Measurements from ENCODE around the gene NET1.

NET1 gene

GRCh38 chr10:5365928-5366327 lies 46.4 kb upstream of the NET1 start:
- Histone ChIP-seq H3K36me3 (replicated peaks; ENCODE audit: low read depth, low read length) (no peaks in the 10 kb centered on the region), H3K27me3 (ENCODE audit: low read depth, low read length) (peaks cover 18% of the 10 kb centered on the region), H2AFZ (ENCODE audit: low read depth, low read length) (no peak overlapping the region), H4K20me1 (ENCODE audit: insufficient read depth, low read length) (no peaks in the 10 kb centered on the region), H3K9ac (ENCODE audit: low read length) (no peak overlapping the region), H3K79me2 (ENCODE audit: low read length) (no peaks in the 10 kb centered on the region), H3K4me2 (ENCODE audit: low read length) (no peak overlapping the region), H3K27ac (ENCODE audit: low read length) (no peak overlapping the region), H3K9me3 (ENCODE audit: insufficient read depth, low read length) (no peaks in the 10 kb centered on the region), H3K4me3 (ENCODE audit: low read length) (no peak overlapping the region), H3K4me1 (ENCODE audit: low read length) (no peaks in the 10 kb centered on the region)
- TF ChIP-seq CTCF (IDR thresholded peaks at IDR 0.05; ENCODE audit: low read depth, low read length): no peak
- TF ChIP-seq EZH2phosphoT487 (IDR thresholded peaks at IDR 0.05; ENCODE audit: low read depth): no peak

- no peak overlapping the region for H3K27ac ChIP-seq (ENCODE audit: low read length)
- peaks cover 15% of the 10 kb centered on the region for H3K27me3 ChIP-seq (ENCODE audit: low read depth, low read length)
- TF ChIP-seq EZH2phosphoT487 (IDR thresholded peaks at IDR 0.05; ENCODE audit: low read depth) (no peak), CTCF (IDR thresholded peaks at IDR 0.05; ENCODE audit: low read depth, low read length) (no peak)
- H3K4me3 ChIP-seq (ENCODE audit: low read length): no peak overlapping the region
- no peak overlapping the region for H2AFZ ChIP-seq (ENCODE audit: low read depth, low read length)
- H4K20me1 ChIP-seq (ENCODE audit: insufficient read depth, low read length): no peaks in the 10 kb centered on the region
- no peak overlapping the region for H3K4me2 ChIP-seq (ENCODE audit: low read length)
- H3K9me3 ChIP-seq (ENCODE audit: insufficient read depth, low read length): no peaks in the 10 kb centered on the region
- no peaks in the 10 kb centered on the region for H3K4me1 ChIP-seq (ENCODE audit: low read length)
- no peaks in the 10 kb centered on the region for H3K79me2 ChIP-seq (ENCODE audit: low read length)
- no peaks in the 10 kb centered on the region for H3K36me3 ChIP-seq (replicated peaks; ENCODE audit: low read depth, low read length)
- no peak overlapping the region for H3K9ac ChIP-seq (ENCODE audit: low read length)
Observed at GRCh38 chr10:5369362-5370158, 42.8 kb upstream of the NET1 start.

- Histone ChIP-seq H4K20me1 (ENCODE audit: insufficient read depth, low read length) (no peaks in the 10 kb centered on the region), H3K27me3 (ENCODE audit: low read depth, low read length) (peaks cover 15% of the 10 kb centered on the region), H3K4me3 (ENCODE audit: low read length) (no peak overlapping the region), H3K4me1 (ENCODE audit: low read length) (no peaks in the 10 kb centered on the region), H3K4me2 (ENCODE audit: low read length) (no peak overlapping the region), H3K36me3 (replicated peaks; ENCODE audit: low read depth, low read length) (no peaks in the 10 kb centered on the region), H3K79me2 (ENCODE audit: low read length) (no peaks in the 10 kb centered on the region), H2AFZ (ENCODE audit: low read depth, low read length) (no peak overlapping the region), H3K9ac (ENCODE audit: low read length) (no peak overlapping the region), H3K9me3 (ENCODE audit: insufficient read depth, low read length) (no peaks in the 10 kb centered on the region), H3K27ac (ENCODE audit: low read length) (no peak overlapping the region)
- TF ChIP-seq CTCF (IDR thresholded peaks at IDR 0.05; ENCODE audit: low read depth, low read length) (no peak), EZH2phosphoT487 (IDR thresholded peaks at IDR 0.05; ENCODE audit: low read depth) (no peak)
Observed at GRCh38 chr10:5370493-5371352, 41.6 kb upstream of the NET1 start.

- Histone ChIP-seq H3K27ac (ENCODE audit: low read length) (no peak overlapping the region), H3K9ac (ENCODE audit: low read length) (no peak overlapping the region), H3K4me3 (ENCODE audit: low read length) (no peak overlapping the region), H2AFZ (ENCODE audit: low read depth, low read length) (no peak overlapping the region), H4K20me1 (ENCODE audit: insufficient read depth, low read length) (no peaks in the 10 kb centered on the region), H3K79me2 (ENCODE audit: low read length) (no peaks in the 10 kb centered on the region), H3K4me2 (ENCODE audit: low read length) (no peak overlapping the region), H3K9me3 (ENCODE audit: insufficient read depth, low read length) (no peaks in the 10 kb centered on the region), H3K27me3 (ENCODE audit: low read depth, low read length) (no peaks in the 10 kb centered on the region), H3K4me1 (ENCODE audit: low read length) (no peaks in the 10 kb centered on the region), H3K36me3 (replicated peaks; ENCODE audit: low read depth, low read length) (no peaks in the 10 kb centered on the region)
- no peak for TF ChIP-seq CTCF (IDR thresholded peaks at IDR 0.05; ENCODE audit: low read depth, low read length)
- no peak for TF ChIP-seq EZH2phosphoT487 (IDR thresholded peaks at IDR 0.05; ENCODE audit: low read depth)
Observed at GRCh38 chr10:5373307-5373706, 39.0 kb upstream of the NET1 start.
